Astrocyte of the hippocampus (primary cell): ENCODE data around the gene NR1D2.
"Not testable (repeated sequence)": the region's sequence is repeated elsewhere in the genome, so short reads cannot be mapped to it uniquely, and the experiment has no call there.

Source experiments
- DNase-seq: peaks from one replicate; pipeline ENCODE4 v3.0.0; 2011; ENCODE audit warnings: low read depth, low spot score

Gene NR1D2

GRCh38 chr3:24004171-24004938 is 59.3 kb downstream of the NR1D2 start:
- no peak for DNase-seq

GRCh38 chr3:24005669-24006068 is 60.6 kb downstream of the NR1D2 start:
- DNase-seq: no peak

GRCh38 chr3:24010834-24011233 is 65.7 kb downstream of the NR1D2 start:
- not testable (repeated sequence) for DNase-seq

- no peak for DNase-seq
Observed at GRCh38 chr3:24012589-24013269, 67.6 kb downstream of the NR1D2 start.

- DNase-seq: no peak
Observed at GRCh38 chr3:24017305-24017704, 72.2 kb downstream of the NR1D2 start.

GRCh38 chr3:24018784-24019570 is 73.9 kb downstream of the NR1D2 start:
- DNase-seq: no peak

- DNase-seq: no peak
Observed at GRCh38 chr3:24019585-24019984, 74.5 kb downstream of the NR1D2 start.

GRCh38 chr3:24020036-24020691 is 75.1 kb downstream of the NR1D2 start:
- no peak for DNase-seq

GRCh38 chr3:24023197-24023596 is 78.1 kb downstream of the NR1D2 start:
- no peak for DNase-seq

GRCh38 chr3:24025805-24026204 is 80.7 kb downstream of the NR1D2 start:
- no peak for DNase-seq

GRCh38 chr3:24026665-24027064 is 81.6 kb downstream of the NR1D2 start:
- DNase-seq: not testable (repeated sequence)

GRCh38 chr3:24027946-24028345 is 82.9 kb downstream of the NR1D2 start:
- DNase-seq: no peak
